PC-9 (cell line): ENCODE results near the gene CYTH2. TPM values are rescaled to one million over a fixed set of nuclear protein-coding genes. Genes with fewer than 3 reads are reported as not detected.

Experiments used
- BruUV-seq: library from RNA; stranded (reverse); fragments of 400-500 nt; replicated peaks from 2 replicates; lab custom pipeline; 2021; lab: Mats Ljungman, UMichigan
- CTCF ChIA-PET: fragments of 300-600 bp; sonication (Branson Sonifier 250); formaldehyde crosslinking; loops from one replicate; lab custom pipeline; 2022; ENCODE audit warnings: antibody characterized with exemption; lab: Charles Lee
- POLR2A ChIA-PET: fragments of 300-600 bp; sonication (Branson Sonifier 250); formaldehyde crosslinking; loops from one replicate; lab custom pipeline; 2022; ENCODE audit warnings: antibody characterized with exemption; ENCODE audit not compliant: unreplicated experiment; lab: Charles Lee
- DNase-seq, 2 experiments: peaks; one replicate each; pipeline versions ENCODE4 v3.0.0 to v3.0.0-alpha.2; 2015 to 2022; ENCODE audit warnings: mixed read lengths in 1 of 2
- H2AFZ ChIP-seq: fragments of 200-600 bp; sonication (generic); 2 replicates; pipeline ENCODE4 v1.8.1; 2017; ENCODE audit warnings: antibody characterized with exemption
- H3F3A ChIP-seq: fragments of 200-600 bp; sonication (generic); 2 replicates; pipeline ENCODE4 v1.8.1; 2017; ENCODE audit warnings: antibody characterized with exemption, mild to moderate bottlenecking, low read depth; ENCODE audit not compliant: insufficient read depth
- H3K27ac ChIP-seq: fragments of 200-600 bp; sonication (generic); 2 replicates; pipeline ENCODE4 v1.6.1; 2016; ENCODE audit warnings: mixed run types
- H3K27me3 ChIP-seq: fragments of 200-600 bp; sonication (generic); 2 replicates; pipeline ENCODE4 v1.6.1; 2016; ENCODE audit warnings: low read depth, mixed run types; ENCODE audit not compliant: insufficient read depth
- H3K36me3 ChIP-seq: fragments of 200-600 bp; sonication (generic); 2 replicates; pipeline ENCODE4 v1.6.1; 2016; ENCODE audit warnings: low read depth, mixed run types
- H3K4me1 ChIP-seq: fragments of 200-600 bp; sonication (generic); replicated peaks from 2 replicates; pipeline ENCODE4 v1.6.1; 2016; ENCODE audit warnings: mixed run types; ENCODE audit not compliant: insufficient read depth
- H3K4me2 ChIP-seq: fragments of 200-600 bp; sonication (generic); 2 replicates; pipeline ENCODE4 v1.6.1; 2017; ENCODE audit warnings: mixed run types
- H3K4me3 ChIP-seq: fragments of 200-600 bp; sonication (generic); 2 replicates; pipeline ENCODE4 v1.6.1; 2016; ENCODE audit warnings: mixed run types
- H3K79me2 ChIP-seq: fragments of 200-600 bp; sonication (generic); 2 replicates; pipeline ENCODE4 v1.6.1; 2017; ENCODE audit warnings: low read depth, mixed run types
- H3K9me2 ChIP-seq: fragments of 200-600 bp; sonication (generic); 2 replicates; pipeline ENCODE4 v1.8.1; 2017; ENCODE audit warnings: mild to moderate bottlenecking; ENCODE audit not compliant: insufficient read depth
- H3K9me3 ChIP-seq: fragments of 200-600 bp; sonication (generic); 2 replicates; pipeline ENCODE4 v1.8.1; 2016; ENCODE audit warnings: low read depth; ENCODE audit not compliant: insufficient read depth
- H4K20me1 ChIP-seq: fragments of 200-600 bp; sonication (generic); 2 replicates; pipeline ENCODE4 v1.8.1; 2017; ENCODE audit not compliant: insufficient read depth
- CTCF ChIP-seq: fragments of 200-600 bp; sonication (generic); conservative IDR thresholded peaks from 2 replicates; pipeline ENCODE4 v1.6.1; 2017; ENCODE audit warnings: mixed run types, antibody characterized with exemption, mild to moderate bottlenecking, moderate library complexity
- EZH2 ChIP-seq: fragments of 200-600 bp; sonication (generic); IDR thresholded peaks from 2 replicates; pipeline ENCODE4 v1.8.0; 2017; ENCODE audit warnings: antibody characterized with exemption, low read depth
- intact Hi-C: fragments of 100-400 bp; cut with micrococcal nuclease; formaldehyde crosslinking; loops from one replicate; pipeline ENCODE4 v1.10.0; 2022; ENCODE audit not compliant: unreplicated experiment
- total RNA-seq: library from RNA; stranded (reverse); gene quantifications from 2 replicates; pipeline ENCODE4 v1.2.3, GENCODE V29; 2021

The CYTH2 gene
- total RNA-seq, 1 experiment from 2014 or later, result 74.4 TPM

- no peak overlapping the region for H3K27ac ChIP-seq
- peaks cover 6% of the 10 kb centered on the region for H3K79me2 ChIP-seq
- TF ChIP-seq EZH2 (no peak), CTCF (no peak)
- BruUV-seq, result no TSS peak
- intact Hi-C loops, result loop anchor here (5.0 kb wide), 1 partner anchor 68 kb away; no protein-coding TSS in a partner anchor
- DNase-seq, result no peak
- no peaks in the 10 kb centered on the region for H3K36me3 ChIP-seq
- POLR2A ChIA-PET, result no interaction called here
- H3K9me3 ChIP-seq, result no peaks in the 10 kb centered on the region
- no peak overlapping the region for H3K4me3 ChIP-seq
- H3K27me3 ChIP-seq, result no peaks in the 10 kb centered on the region
- H2AFZ ChIP-seq, result no peak overlapping the region
- peaks cover 8% of the 10 kb centered on the region for H3K4me1 ChIP-seq
- peaks cover 30% of the 10 kb centered on the region for H3F3A ChIP-seq
- CTCF ChIA-PET, result no interaction called here
- H4K20me1 ChIP-seq, result peaks cover 5% of the 10 kb centered on the region
- no peaks in the 10 kb centered on the region for H3K9me2 ChIP-seq
- no peak overlapping the region for H3K4me2 ChIP-seq
Measured at GRCh38 chr19:48465215-48465614, 4.0 kb upstream of the CYTH2 start.

- Histone ChIP-seq H3K9me2 (no peaks in the 10 kb centered on the region), H3K27me3 (no peaks in the 10 kb centered on the region), H3K4me3 (no peak overlapping the region), H3K27ac (no peak overlapping the region), H3F3A (peaks cover 32% of the 10 kb centered on the region), H2AFZ (no peak overlapping the region), H3K4me1 (peaks cover 11% of the 10 kb centered on the region), H4K20me1 (peaks cover 21% of the 10 kb centered on the region), H3K9me3 (no peaks in the 10 kb centered on the region), H3K4me2 (no peak overlapping the region), H3K36me3 (peaks cover 14% of the 10 kb centered on the region; the same call in 1 of the 2 replicates), H3K79me2 (peaks cover 21% of the 10 kb centered on the region)
- ChIA-PET CTCF (interaction anchor here (0.9 kb wide), 1 partner anchor 9 kb away, joined by 3 read pairs; no protein-coding TSS in a partner anchor), POLR2A (no interaction called here)
- TF ChIP-seq CTCF, result no peak
- no peak for TF ChIP-seq EZH2
- intact Hi-C loops, result loop anchor here (5.0 kb wide), 1 partner anchor 69 kb away; no protein-coding TSS in a partner anchor
- DNase-seq, result no peak
- no TSS peak for BruUV-seq
Measured at GRCh38 chr19:48466561-48467325, 2.4 kb upstream of the CYTH2 start.

GRCh38 chr19:48468772-48469288 lies 339 bp upstream of the CYTH2 start:
- H3K4me2 ChIP-seq, result peak overlapping the region; percentile 75
- no peaks in the 10 kb centered on the region for H3K9me2 ChIP-seq
- H3K4me3 ChIP-seq, result peak overlapping the region; percentile 93
- intact Hi-C loops, result loop anchor here (1.0 to 5.0 kb wide), 3 partner anchors 24 to 72 kb away; partner anchors contain the start of gene GRWD1
- ChIA-PET POLR2A (no interaction called here), CTCF (no interaction called here)
- peaks cover 11% of the 10 kb centered on the region for H3K4me1 ChIP-seq
- H2AFZ ChIP-seq, result peak overlapping the region; percentile 63; the same call in 1 of the 2 replicates
- peaks cover 25% of the 10 kb centered on the region for H4K20me1 ChIP-seq
- peaks cover 25% of the 10 kb centered on the region for H3K36me3 ChIP-seq
- H3K9me3 ChIP-seq, result no peaks in the 10 kb centered on the region
- no peaks in the 10 kb centered on the region for H3K27me3 ChIP-seq
- H3F3A ChIP-seq, result peaks cover 37% of the 10 kb centered on the region
- BruUV-seq, result no TSS peak
- H3K27ac ChIP-seq, result peak overlapping the region; percentile 82; the same call in 1 of the 2 replicates
- TF ChIP-seq EZH2 (no peak), CTCF (no peak)
- peaks cover 26% of the 10 kb centered on the region for H3K79me2 ChIP-seq
- peak; percentile 100 for DNase-seq
